D721Med (cell line): ENCODE measurements around the gene MEGF9.
A peak's percentile ranks its signal among the peaks of the same experiment; 100 is the strongest.

ENCODE experiments used
- DNase-seq: peaks from one replicate; pipeline ENCODE4 v3.0.0; 2011; ENCODE audit warnings: low spot score; ENCODE audit not compliant: insufficient read length
- FAIRE-seq: peaks from 2 replicates; lab custom pipeline; 2011; peaks lifted over from hg19 to GRCh38; lab: Jason Lieb, UNC
- CTCF ChIP-seq: IDR thresholded peaks from 2 replicates; pipeline ENCODE4 v1.5.1; 2012; ENCODE audit warnings: mild to moderate bottlenecking, control low read depth; ENCODE audit not compliant: insufficient read depth; ENCODE audit errors: missing control alignments

The MEGF9 gene

GRCh38 chr9:120714088-120714845, at the start of gene MEGF9:
TSS of gene MEGF9 (minus strand) at chr9:120714470. CDS start at chr9:120714358, 112 bp downstream.
- peak; percentile 82 for DNase-seq
- FAIRE-seq, result no peak

GRCh38 chr9:120761006-120761405, 46.7 kb upstream of the MEGF9 start:
- DNase-seq, result no peak
- no peak for FAIRE-seq
- no peak for TF ChIP-seq CTCF

More at GRCh38 chr9:120714088-120714845, at the start of gene MEGF9:
- no peak for TF ChIP-seq CTCF

GRCh38 chr9:120759755-120760400, 45.6 kb upstream of the MEGF9 start:
- FAIRE-seq, result no peak
- no peak for DNase-seq
- TF ChIP-seq CTCF, result no peak

- FAIRE-seq (no peak), DNase-seq (no peak)
- no peak for TF ChIP-seq CTCF
Measured at GRCh38 chr9:120758544-120758943, 44.3 kb upstream of the MEGF9 start.

- FAIRE-seq (no peak), DNase-seq (no peak)
- no peak for TF ChIP-seq CTCF
Measured at GRCh38 chr9:120757026-120757913, 43.0 kb upstream of the MEGF9 start.

GRCh38 chr9:120756531-120756930, 42.3 kb upstream of the MEGF9 start:
- no peak for TF ChIP-seq CTCF
- FAIRE-seq (no peak), DNase-seq (no peak)
